PC-9 (cell line): ENCODE results near the gene EMC6.

ENCODE experiments used
- CTCF ChIP-seq: fragments of 200-600 bp; sonication (generic); conservative IDR thresholded peaks from 2 replicates; pipeline ENCODE4 v1.6.1; 2017; ENCODE audit warnings: mixed run types, antibody characterized with exemption, mild to moderate bottlenecking, moderate library complexity
- EZH2 ChIP-seq: fragments of 200-600 bp; sonication (generic); IDR thresholded peaks from 2 replicates; pipeline ENCODE4 v1.8.0; 2017; ENCODE audit warnings: antibody characterized with exemption, low read depth

GRCh38 chr17:3657588-3657869, 11.1 kb upstream of the EMC6 start:
- TF ChIP-seq CTCF (no peak), EZH2 (no peak)
